ENCODE results near the gene SEMA3D.

The SEMA3D gene

GRCh38 chr7:85186083-85186520, 754 bp downstream of the SEMA3D start:
- H3K4me3 ChIP-seq (ENCODE audit: control insufficient read depth, low read depth, low read length) = peak overlapping the region; percentile 73
- TF ChIP-seq CTCF (conservative IDR thresholded peaks at IDR 0.05; ENCODE audit: control insufficient read depth, insufficient read depth, low read depth, low read length) = no peak
- peak; percentile 43 for DNase-seq (ENCODE audit: low read depth)

- TF ChIP-seq CTCF (conservative IDR thresholded peaks at IDR 0.05; ENCODE audit: control insufficient read depth, insufficient read depth, low read depth, low read length) = peak; percentile 8
- peak overlapping the region; percentile 73 for H3K4me3 ChIP-seq (ENCODE audit: control insufficient read depth, low read depth, low read length)
- peak; percentile 61 for DNase-seq (ENCODE audit: low read depth)
These were observed 1.3 kb downstream of the SEMA3D start for GRCh38 chr7:85185424-85186082.

- DNase-seq (ENCODE audit: low read depth) = peak; percentile 28
- no peak for TF ChIP-seq CTCF (conservative IDR thresholded peaks at IDR 0.05; ENCODE audit: control insufficient read depth, insufficient read depth, low read depth, low read length)
- peak overlapping the region; percentile 73 for H3K4me3 ChIP-seq (ENCODE audit: control insufficient read depth, low read depth, low read length)
These were observed 2.0 kb downstream of the SEMA3D start for GRCh38 chr7:85184599-85185423.

GRCh38 chr7:85183296-85183695, 3.6 kb downstream of the SEMA3D start:
- DNase-seq (ENCODE audit: low read depth) = no peak
- no peak overlapping the region for H3K4me3 ChIP-seq (ENCODE audit: control insufficient read depth, low read depth, low read length)
- TF ChIP-seq CTCF (conservative IDR thresholded peaks at IDR 0.05; ENCODE audit: control insufficient read depth, insufficient read depth, low read depth, low read length) = no peak

- DNase-seq (ENCODE audit: low read depth) = peak; percentile 8
- no peak overlapping the region for H3K4me3 ChIP-seq (ENCODE audit: control insufficient read depth, low read depth, low read length)
- TF ChIP-seq CTCF (conservative IDR thresholded peaks at IDR 0.05; ENCODE audit: control insufficient read depth, insufficient read depth, low read depth, low read length) = no peak
These were observed 8.1 kb downstream of the SEMA3D start for GRCh38 chr7:85178531-85179298.

GRCh38 chr7:85177316-85177715, 9.5 kb downstream of the SEMA3D start:
- DNase-seq (ENCODE audit: low read depth) = peak; percentile 71
- TF ChIP-seq CTCF (conservative IDR thresholded peaks at IDR 0.05; ENCODE audit: control insufficient read depth, insufficient read depth, low read depth, low read length) = no peak
- H3K4me3 ChIP-seq (ENCODE audit: control insufficient read depth, low read depth, low read length) = no peak overlapping the region

All from fibroblast of mammary gland (primary cell).